GM12878 (cell line): ENCODE measurements around the gene DNASE1. TPM values are rescaled to one million over a fixed set of nuclear protein-coding genes. Genes with fewer than 3 reads are reported as not detected.

Experiments used
- ATAC-seq: fragments of 200-7000 bp; cut with Tn5 transposase; 3 replicates; pipeline ENCODE4 v1.9.1; 2020; ENCODE audit warnings: mild to moderate bottlenecking, moderate library complexity
- BruUV-seq: library from RNA; stranded (reverse); fragments of 400-500 nt; replicated peaks from 2 replicates; lab custom pipeline; 2021; lab: Mats Ljungman, UMichigan
- CTCF ChIA-PET: fragments of 300-600 bp; sonication (Branson Sonifier 250); formaldehyde crosslinking; extraction: SDS; loops from one replicate; lab custom pipeline; 2021; ENCODE audit warnings: inconsistent platforms; lab: Yijun Ruan, JAX
- POLR2A ChIA-PET: fragments of 350-600 bp; formaldehyde crosslinking; extraction: SDS; loops from one replicate; lab custom pipeline; 2021; ENCODE audit warnings: inconsistent platforms; lab: Charles Lee
- RAD21 ChIA-PET: fragments of 300-600 bp; sonication (Branson Sonifier 250); formaldehyde crosslinking; loops from one replicate; lab custom pipeline; 2023; ENCODE audit warnings: antibody characterized with exemption; ENCODE audit not compliant: unreplicated experiment; lab: Charles Lee
- SMC1A ChIA-PET: fragments of 300-600 bp; sonication (Branson Sonifier 250); formaldehyde crosslinking; loops from one replicate; lab custom pipeline; 2023; ENCODE audit not compliant: unreplicated experiment, uncharacterized antibody; lab: Charles Lee
- DNase-seq: peaks from one replicate; pipeline ENCODE4 v3.0.0-alpha.2; 2011; ENCODE audit warnings: low read depth, low spot score
- FAIRE-seq: peaks from 3 replicates; lab custom pipeline; 2011; peaks lifted over from hg19 to GRCh38; lab: Jason Lieb, UNC
- H2AFZ ChIP-seq: 2 replicates; pipeline ENCODE4 v1.6.0; 2011; ENCODE audit warnings: low read depth, low read length, control low read depth; ENCODE audit not compliant: control insufficient read depth
- H3K27ac ChIP-seq: 2 replicates; pipeline ENCODE4 v1.5.1; 2011; ENCODE audit warnings: control low read depth; ENCODE audit not compliant: control insufficient read depth, insufficient read depth
- H3K27me3 ChIP-seq, 2 experiments: replicated peaks in 1 of 2; 2 replicates each; pipeline versions ENCODE4 v1.6.0 to v1.6.1; 2011; ENCODE audit warnings: low read length in 1 of 2; ENCODE audit not compliant: control insufficient read depth in 2 of 2, insufficient read depth in 2 of 2
- H3K36me3 ChIP-seq, 2 experiments: 2 replicates each; pipeline ENCODE4 v1.5.1; 2011; ENCODE audit warnings: low read length in 1 of 2; ENCODE audit not compliant: control insufficient read depth in 2 of 2, insufficient read depth in 2 of 2
- H3K4me1 ChIP-seq: 2 replicates; pipeline ENCODE4 v1.6.1; 2011; ENCODE audit warnings: mild to moderate bottlenecking, low read length, moderate library complexity, mixed read lengths; ENCODE audit not compliant: control insufficient read depth, insufficient read depth
- H3K4me2 ChIP-seq: 2 replicates; pipeline ENCODE4 v1.6.0; 2011; ENCODE audit warnings: control low read depth; ENCODE audit not compliant: control insufficient read depth, insufficient read depth
- H3K4me3 ChIP-seq: fragments of 200-600 bp; sonication (generic); 2 replicates; pipeline ENCODE4 v1.5.1; 2016
- H3K79me2 ChIP-seq: 2 replicates; pipeline ENCODE4 v1.6.0; 2011; ENCODE audit warnings: low read length; ENCODE audit not compliant: control insufficient read depth, insufficient read depth
- H3K9ac ChIP-seq: 2 replicates; pipeline ENCODE4 v1.8.0; 2011; ENCODE audit warnings: low read length, control low read depth, mixed read lengths; ENCODE audit not compliant: control insufficient read depth, insufficient read depth
- H3K9me3 ChIP-seq: replicated peaks from 3 replicates; pipeline ENCODE4 v1.5.1; 2011; ENCODE audit warnings: mild to moderate bottlenecking, low read length; ENCODE audit not compliant: control insufficient read depth, insufficient read depth
- H4K20me1 ChIP-seq: 2 replicates; pipeline ENCODE4 v1.6.0; 2011; ENCODE audit not compliant: control insufficient read depth, insufficient read depth
- CBX5 ChIP-seq: sonication (generic); IDR thresholded peaks from 2 replicates; pipeline ENCODE4 v1.6.1; 2016; ENCODE audit warnings: low read depth, moderate library complexity, mild to moderate bottlenecking, inconsistent platforms
- FOXM1 ChIP-seq: IDR thresholded peaks from 2 replicates; pipeline ENCODE4 v1.6.1; 2012; ENCODE audit warnings: low read depth, mild to moderate bottlenecking, inconsistent platforms, low read length, moderate library complexity
- HDAC6 ChIP-seq: fragments of 200-600 bp; sonication (generic); IDR thresholded peaks from one replicate; pipeline ENCODE4 v1.8.0; 2017; ENCODE audit warnings: antibody characterized with exemption; ENCODE audit not compliant: unreplicated experiment
- SP1 ChIP-seq: IDR thresholded peaks from one replicate; pipeline ENCODE4 v1.6.1; 2011; ENCODE audit warnings: low read depth, low read length
- SUZ12 ChIP-seq: fragments of 200-600 bp; sonication (generic); IDR thresholded peaks from one replicate; pipeline ENCODE4 v1.6.1; 2018; ENCODE audit warnings: antibody characterized with exemption, mild to moderate bottlenecking; ENCODE audit not compliant: unreplicated experiment
- TAF1 ChIP-seq: IDR thresholded peaks from 2 replicates; pipeline ENCODE4 v1.6.1; 2011; ENCODE audit warnings: mild to moderate bottlenecking, low read depth, low read length, borderline replicate concordance
- TCF12 ChIP-seq: IDR thresholded peaks from 2 replicates; pipeline ENCODE4 v1.6.1; 2011; ENCODE audit warnings: low read depth, mild to moderate bottlenecking, low read length
- WGBS: methylation state at CpG from one replicate; pipeline ENCODE4 v1.1.6; 2016; ENCODE audit warnings: low lambda C conversion rate; ENCODE audit not compliant: insufficient replicate concordance, insufficient coverage; ENCODE audit errors: missing lambda C conversion rate; 5-methylcytosine and 5-hydroxymethylcytosine counted together
- in situ Hi-C: fragments of 300-500 bp; cut with MboI; formaldehyde crosslinking; loops from 9 replicates; pipeline ENCODE4 v1.14.3; 2018; ENCODE audit warnings: mixed read lengths
- intact Hi-C: fragments of 100-400 bp; cut with micrococcal nuclease; formaldehyde crosslinking; loops from one replicate; pipeline ENCODE4 v1.14.2; 2022; ENCODE audit not compliant: unreplicated experiment
- polyA plus RNA-seq, 11 experiments: library from polyadenylated mRNA; depleted of rRNA in 4 of 11; unstranded in 6 of 11; stranded (reverse) in 5 of 11; fragments of >200 nt; fragmentation: Nextera tagmentation in 4 of 11; fragmentation: Illumina TruSeq in 1 of 11; extraction: Ambion mirVana in 4 of 11; extraction: Trizol in 1 of 11; gene quantifications; 1 replicate in 1 of 11; 2 replicates in 10 of 11; pipeline versions ENCODE4 v1.2.1 to v1.2.3, GENCODE V29; 2011 to 2016; ENCODE audit warnings: inconsistent platforms in 2 of 11, missing spikeins in 2 of 11, low read depth in 1 of 11
- total RNA-seq, 4 experiments: library from RNA; depleted of rRNA in 3 of 4; stranded (reverse); fragments of >200 nt in 3 of 4; fragmentation: Illumina TruSeq in 1 of 4; extraction: Trizol in 1 of 4; gene quantifications; 2 replicates each; pipeline versions ENCODE4 v1.2.1 to v1.2.3, GENCODE V29; 2013 to 2021
- TF ChIP-seq, protein P1 (sequence below): fragments of 150-350 bp; IDR thresholded peaks from 2 replicates; pipeline ENCODE4 v1.6.1; 2016; ENCODE audit warnings: low read depth, low read length
- TF ChIP-seq, protein P2 (sequence below): fragments of 450-650 bp; conservative IDR thresholded peaks from 2 replicates; pipeline ENCODE4 v1.6.1; 2017; ENCODE audit warnings: mild to moderate bottlenecking, moderate library complexity
- TF ChIP-seq, protein P3 (sequence below): IDR thresholded peaks from 2 replicates; pipeline ENCODE4 v1.6.1; 2012; ENCODE audit warnings: low read depth, low read length, improper control_type of control experiment
- TF ChIP-seq, protein P4 (sequence below): fragments of 450-650 bp; IDR thresholded peaks from 2 replicates; pipeline ENCODE4 v1.6.1; 2017; ENCODE audit warnings: mild to moderate bottlenecking
- TF ChIP-seq, protein P5 (sequence below): IDR thresholded peaks from 2 replicates; pipeline ENCODE4 v1.6.1; 2011; ENCODE audit warnings: borderline replicate concordance, low read depth, mild to moderate bottlenecking, moderate library complexity, mixed read lengths, low read length; ENCODE audit not compliant: insufficient read depth; ENCODE audit errors: extremely low read length

The DNASE1 gene
- total and polyA plus RNA-seq, 10 of the 15 experiments (the other 5 are each of a cell fraction or from before 2014, with no cell fraction given) = 0.23 to 12.0 (median 7.9) TPM

- DNase-seq (no peak), ATAC-seq (peak; percentile 21), FAIRE-seq (no peak)
- H3K27ac ChIP-seq = peak overlapping the region; percentile 9
- WGBS = 42% methylated on average over 7 of the region's 7 CpGs
- intact Hi-C loops = loop anchor here (2.0 kb wide), 1 partner anchor 28 kb away; no protein-coding TSS in a partner anchor
- H3K4me1 ChIP-seq = peaks cover 25% of the 10 kb centered on the region
- in situ Hi-C loops = no loop called here
- H3K79me2 ChIP-seq = peaks cover 17% of the 10 kb centered on the region
- no TSS peak for BruUV-seq
- H3K9me3 ChIP-seq = no peaks in the 10 kb centered on the region
- H3K4me3 ChIP-seq = no peak overlapping the region
- ChIA-PET RAD21 (interaction anchor here (0.7 kb wide), 1 partner anchor 97 kb away, joined by 3 read pairs; no protein-coding TSS in a partner anchor), SMC1A (interaction anchor here (1.1 to 1.5 kb wide), 3 partner anchors 18 to 30 kb away, joined by 3 to 5 read pairs (median 3); no protein-coding TSS in a partner anchor), CTCF (interaction anchor here (0.7 to 0.9 kb wide), 2 partner anchors 19 to 21 kb away, joined by 3 read pairs; no protein-coding TSS in a partner anchor), POLR2A (interaction anchor here (0.6 to 0.9 kb wide), 4 partner anchors 13 to 29 kb away, joined by 3 read pairs; no protein-coding TSS in a partner anchor)
- H2AFZ ChIP-seq = peak overlapping the region; percentile 11; the same call in 1 of the 2 replicates
- peak overlapping the region; percentile 15; the same call in 1 of the 2 replicates for H3K9ac ChIP-seq
- H4K20me1 ChIP-seq = no peaks in the 10 kb centered on the region
- H3K4me2 ChIP-seq = peak overlapping the region; percentile 36
- H3K27me3 ChIP-seq = no peaks in the 10 kb centered on the region
- H3K36me3 ChIP-seq = peaks cover 0 to 6% of the 10 kb centered on the region in 2 experiments; a peak in 2 of 4 replicates
- TF ChIP-seq SP1 (no peak), TAF1 (no peak), TCF12 (no peak), HDAC6 (no peak), SUZ12 (no peak), FOXM1 (no peak), CBX5 (no peak)
- TF ChIP-seq, protein P1, sequence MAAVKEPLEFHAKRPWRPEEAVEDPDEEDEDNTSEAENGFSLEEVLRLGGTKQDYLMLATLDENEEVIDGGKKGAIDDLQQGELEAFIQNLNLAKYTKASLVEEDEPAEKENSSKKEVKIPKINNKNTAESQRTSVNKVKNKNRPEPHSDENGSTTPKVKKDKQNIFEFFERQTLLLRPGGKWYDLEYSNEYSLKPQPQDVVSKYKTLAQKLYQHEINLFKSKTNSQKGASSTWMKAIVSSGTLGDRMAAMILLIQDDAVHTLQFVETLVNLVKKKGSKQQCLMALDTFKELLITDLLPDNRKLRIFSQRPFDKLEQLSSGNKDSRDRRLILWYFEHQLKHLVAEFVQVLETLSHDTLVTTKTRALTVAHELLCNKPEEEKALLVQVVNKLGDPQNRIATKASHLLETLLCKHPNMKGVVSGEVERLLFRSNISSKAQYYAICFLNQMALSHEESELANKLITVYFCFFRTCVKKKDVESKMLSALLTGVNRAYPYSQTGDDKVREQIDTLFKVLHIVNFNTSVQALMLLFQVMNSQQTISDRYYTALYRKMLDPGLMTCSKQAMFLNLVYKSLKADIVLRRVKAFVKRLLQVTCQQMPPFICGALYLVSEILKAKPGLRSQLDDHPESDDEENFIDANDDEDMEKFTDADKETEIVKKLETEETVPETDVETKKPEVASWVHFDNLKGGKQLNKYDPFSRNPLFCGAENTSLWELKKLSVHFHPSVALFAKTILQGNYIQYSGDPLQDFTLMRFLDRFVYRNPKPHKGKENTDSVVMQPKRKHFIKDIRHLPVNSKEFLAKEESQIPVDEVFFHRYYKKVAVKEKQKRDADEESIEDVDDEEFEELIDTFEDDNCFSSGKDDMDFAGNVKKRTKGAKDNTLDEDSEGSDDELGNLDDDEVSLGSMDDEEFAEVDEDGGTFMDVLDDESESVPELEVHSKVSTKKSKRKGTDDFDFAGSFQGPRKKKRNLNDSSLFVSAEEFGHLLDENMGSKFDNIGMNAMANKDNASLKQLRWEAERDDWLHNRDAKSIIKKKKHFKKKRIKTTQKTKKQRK = no peak
- TF ChIP-seq, protein P2, sequence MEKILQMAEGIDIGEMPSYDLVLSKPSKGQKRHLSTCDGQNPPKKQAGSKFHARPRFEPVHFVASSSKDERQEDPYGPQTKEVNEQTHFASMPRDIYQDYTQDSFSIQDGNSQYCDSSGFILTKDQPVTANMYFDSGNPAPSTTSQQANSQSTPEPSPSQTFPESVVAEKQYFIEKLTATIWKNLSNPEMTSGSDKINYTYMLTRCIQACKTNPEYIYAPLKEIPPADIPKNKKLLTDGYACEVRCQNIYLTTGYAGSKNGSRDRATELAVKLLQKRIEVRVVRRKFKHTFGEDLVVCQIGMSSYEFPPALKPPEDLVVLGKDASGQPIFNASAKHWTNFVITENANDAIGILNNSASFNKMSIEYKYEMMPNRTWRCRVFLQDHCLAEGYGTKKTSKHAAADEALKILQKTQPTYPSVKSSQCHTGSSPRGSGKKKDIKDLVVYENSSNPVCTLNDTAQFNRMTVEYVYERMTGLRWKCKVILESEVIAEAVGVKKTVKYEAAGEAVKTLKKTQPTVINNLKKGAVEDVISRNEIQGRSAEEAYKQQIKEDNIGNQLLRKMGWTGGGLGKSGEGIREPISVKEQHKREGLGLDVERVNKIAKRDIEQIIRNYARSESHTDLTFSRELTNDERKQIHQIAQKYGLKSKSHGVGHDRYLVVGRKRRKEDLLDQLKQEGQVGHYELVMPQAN = no peak
- TF ChIP-seq, protein P3, sequence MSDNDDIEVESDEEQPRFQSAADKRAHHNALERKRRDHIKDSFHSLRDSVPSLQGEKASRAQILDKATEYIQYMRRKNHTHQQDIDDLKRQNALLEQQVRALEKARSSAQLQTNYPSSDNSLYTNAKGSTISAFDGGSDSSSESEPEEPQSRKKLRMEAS = no peak
- TF ChIP-seq, protein P4, sequence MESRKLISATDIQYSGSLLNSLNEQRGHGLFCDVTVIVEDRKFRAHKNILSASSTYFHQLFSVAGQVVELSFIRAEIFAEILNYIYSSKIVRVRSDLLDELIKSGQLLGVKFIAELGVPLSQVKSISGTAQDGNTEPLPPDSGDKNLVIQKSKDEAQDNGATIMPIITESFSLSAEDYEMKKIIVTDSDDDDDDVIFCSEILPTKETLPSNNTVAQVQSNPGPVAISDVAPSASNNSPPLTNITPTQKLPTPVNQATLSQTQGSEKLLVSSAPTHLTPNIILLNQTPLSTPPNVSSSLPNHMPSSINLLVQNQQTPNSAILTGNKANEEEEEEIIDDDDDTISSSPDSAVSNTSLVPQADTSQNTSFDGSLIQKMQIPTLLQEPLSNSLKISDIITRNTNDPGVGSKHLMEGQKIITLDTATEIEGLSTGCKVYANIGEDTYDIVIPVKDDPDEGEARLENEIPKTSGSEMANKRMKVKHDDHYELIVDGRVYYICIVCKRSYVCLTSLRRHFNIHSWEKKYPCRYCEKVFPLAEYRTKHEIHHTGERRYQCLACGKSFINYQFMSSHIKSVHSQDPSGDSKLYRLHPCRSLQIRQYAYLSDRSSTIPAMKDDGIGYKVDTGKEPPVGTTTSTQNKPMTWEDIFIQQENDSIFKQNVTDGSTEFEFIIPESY = no peak
- TF ChIP-seq, protein P5, sequence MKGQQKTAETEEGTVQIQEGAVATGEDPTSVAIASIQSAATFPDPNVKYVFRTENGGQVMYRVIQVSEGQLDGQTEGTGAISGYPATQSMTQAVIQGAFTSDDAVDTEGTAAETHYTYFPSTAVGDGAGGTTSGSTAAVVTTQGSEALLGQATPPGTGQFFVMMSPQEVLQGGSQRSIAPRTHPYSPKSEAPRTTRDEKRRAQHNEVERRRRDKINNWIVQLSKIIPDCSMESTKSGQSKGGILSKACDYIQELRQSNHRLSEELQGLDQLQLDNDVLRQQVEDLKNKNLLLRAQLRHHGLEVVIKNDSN = no peak
Measured at GRCh38 chr16:3607161-3607560, 47.3 kb upstream of the DNASE1 start.
